Measurements from ENCODE around the gene TUBA4B. TPM values are rescaled to one million over a fixed set of nuclear protein-coding genes. Genes with fewer than 3 reads are reported as not detected.

The TUBA4B gene
- total RNA-seq, 1 donor from 2014 or later = not detected

DNA sequence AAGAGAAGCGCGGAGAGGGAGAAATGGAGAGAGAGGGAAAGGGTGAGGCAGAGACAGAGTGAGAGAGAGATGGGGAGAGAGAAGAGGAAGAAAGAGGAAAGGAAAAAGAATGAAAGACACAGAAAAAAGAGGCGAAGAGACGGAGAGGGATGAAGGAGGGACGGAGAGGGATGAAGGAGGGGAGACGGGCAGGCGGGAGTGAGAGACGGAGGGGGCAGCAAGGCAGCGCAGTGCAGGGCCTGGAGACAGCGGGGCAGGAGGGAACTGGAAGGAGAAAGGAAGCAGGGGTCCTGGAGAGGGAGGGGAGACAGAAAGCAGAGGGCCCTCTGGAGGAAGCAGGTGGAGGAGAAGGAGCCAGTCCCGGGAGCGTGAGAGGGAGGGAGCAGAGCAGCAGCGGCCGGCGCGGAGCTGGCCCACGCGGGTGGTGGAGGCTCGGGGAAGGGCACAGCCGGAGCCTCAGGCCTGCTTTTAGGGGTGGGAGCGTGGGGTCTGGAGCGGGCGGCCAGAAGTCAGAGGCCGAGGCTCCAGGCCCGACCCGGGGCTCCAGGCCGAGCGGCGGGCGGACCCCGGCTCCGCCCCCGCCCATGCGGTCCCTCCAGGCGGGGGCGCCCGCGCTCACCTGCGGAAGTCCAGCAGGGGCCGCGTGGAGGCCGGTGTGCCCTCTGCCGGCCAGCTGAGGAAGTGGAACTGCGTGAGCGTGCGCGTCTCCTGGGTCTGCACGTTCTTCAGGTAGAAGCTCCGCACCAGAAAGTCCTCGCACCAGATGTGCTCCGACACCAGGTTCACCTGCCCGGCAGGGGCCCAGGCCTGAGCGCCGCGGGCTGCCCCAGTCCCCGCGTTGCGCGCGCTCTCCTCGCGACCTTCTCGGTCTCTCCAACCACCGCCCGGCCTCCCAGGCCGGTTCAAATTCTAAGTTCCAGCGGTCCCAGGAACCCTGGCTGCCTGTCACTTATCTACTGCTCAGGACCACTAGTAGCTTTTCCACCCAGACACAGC is 41.6 kb downstream of the TUBA4B start:
- peak overlapping the region; percentile 65 for H3K27ac Mint-ChIP-seq (ENCODE audit: unreplicated experiment)
- TF ChIP-seq, protein P1, sequence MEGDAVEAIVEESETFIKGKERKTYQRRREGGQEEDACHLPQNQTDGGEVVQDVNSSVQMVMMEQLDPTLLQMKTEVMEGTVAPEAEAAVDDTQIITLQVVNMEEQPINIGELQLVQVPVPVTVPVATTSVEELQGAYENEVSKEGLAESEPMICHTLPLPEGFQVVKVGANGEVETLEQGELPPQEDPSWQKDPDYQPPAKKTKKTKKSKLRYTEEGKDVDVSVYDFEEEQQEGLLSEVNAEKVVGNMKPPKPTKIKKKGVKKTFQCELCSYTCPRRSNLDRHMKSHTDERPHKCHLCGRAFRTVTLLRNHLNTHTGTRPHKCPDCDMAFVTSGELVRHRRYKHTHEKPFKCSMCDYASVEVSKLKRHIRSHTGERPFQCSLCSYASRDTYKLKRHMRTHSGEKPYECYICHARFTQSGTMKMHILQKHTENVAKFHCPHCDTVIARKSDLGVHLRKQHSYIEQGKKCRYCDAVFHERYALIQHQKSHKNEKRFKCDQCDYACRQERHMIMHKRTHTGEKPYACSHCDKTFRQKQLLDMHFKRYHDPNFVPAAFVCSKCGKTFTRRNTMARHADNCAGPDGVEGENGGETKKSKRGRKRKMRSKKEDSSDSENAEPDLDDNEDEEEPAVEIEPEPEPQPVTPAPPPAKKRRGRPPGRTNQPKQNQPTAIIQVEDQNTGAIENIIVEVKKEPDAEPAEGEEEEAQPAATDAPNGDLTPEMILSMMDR (IDR thresholded peaks at IDR 0.05) = peak; percentile 100

GRCh38 chr2:219296142-219296541 is 43.1 kb downstream of the TUBA4B start:
- Mint-ChIP-seq H3K27me3 (ENCODE audit: unreplicated experiment) (peaks cover 17% of the 10 kb centered on the region), H3K9me3 (ENCODE audit: unreplicated experiment) (no peaks in the 10 kb centered on the region), H3K4me3 (ENCODE audit: unreplicated experiment) (no peak overlapping the region), H3K27ac (ENCODE audit: unreplicated experiment) (no peak overlapping the region), H3K36me3 (ENCODE audit: unreplicated experiment) (no peaks in the 10 kb centered on the region), H3K4me1 (ENCODE audit: unreplicated experiment) (peaks cover 11% of the 10 kb centered on the region)
- no peak for DNase-seq (ENCODE audit: extremely low spot score, unreplicated experiment)
- TF ChIP-seq, protein P1 (IDR thresholded peaks at IDR 0.05) = no peak

More for the DNA sequence above, 41.6 kb downstream of the TUBA4B start:
- H3K9me3 Mint-ChIP-seq (ENCODE audit: unreplicated experiment) = no peaks in the 10 kb centered on the region
- peaks cover 3% of the 10 kb centered on the region for H3K27me3 Mint-ChIP-seq (ENCODE audit: unreplicated experiment)
- DNase-seq (ENCODE audit: extremely low spot score, unreplicated experiment) = peak; percentile 94
- H3K4me3 Mint-ChIP-seq (ENCODE audit: unreplicated experiment) = peak overlapping the region; percentile 70
- H3K4me1 Mint-ChIP-seq (ENCODE audit: unreplicated experiment) = peaks cover 16% of the 10 kb centered on the region
- H3K36me3 Mint-ChIP-seq (ENCODE audit: unreplicated experiment) = no peaks in the 10 kb centered on the region

- DNase-seq (ENCODE audit: extremely low spot score, unreplicated experiment) = no peak
- H3K27ac Mint-ChIP-seq (ENCODE audit: unreplicated experiment) = no peak overlapping the region
- H3K36me3 Mint-ChIP-seq (ENCODE audit: unreplicated experiment) = no peaks in the 10 kb centered on the region
- peaks cover 11% of the 10 kb centered on the region for H3K4me1 Mint-ChIP-seq (ENCODE audit: unreplicated experiment)
- H3K9me3 Mint-ChIP-seq (ENCODE audit: unreplicated experiment) = no peaks in the 10 kb centered on the region
- H3K27me3 Mint-ChIP-seq (ENCODE audit: unreplicated experiment) = peaks cover 23% of the 10 kb centered on the region
- no peak overlapping the region for H3K4me3 Mint-ChIP-seq (ENCODE audit: unreplicated experiment)
- TF ChIP-seq, protein P1 (IDR thresholded peaks at IDR 0.05) = no peak
These were observed 43.8 kb downstream of the TUBA4B start for GRCh38 chr2:219296631-219297391.

DNA sequence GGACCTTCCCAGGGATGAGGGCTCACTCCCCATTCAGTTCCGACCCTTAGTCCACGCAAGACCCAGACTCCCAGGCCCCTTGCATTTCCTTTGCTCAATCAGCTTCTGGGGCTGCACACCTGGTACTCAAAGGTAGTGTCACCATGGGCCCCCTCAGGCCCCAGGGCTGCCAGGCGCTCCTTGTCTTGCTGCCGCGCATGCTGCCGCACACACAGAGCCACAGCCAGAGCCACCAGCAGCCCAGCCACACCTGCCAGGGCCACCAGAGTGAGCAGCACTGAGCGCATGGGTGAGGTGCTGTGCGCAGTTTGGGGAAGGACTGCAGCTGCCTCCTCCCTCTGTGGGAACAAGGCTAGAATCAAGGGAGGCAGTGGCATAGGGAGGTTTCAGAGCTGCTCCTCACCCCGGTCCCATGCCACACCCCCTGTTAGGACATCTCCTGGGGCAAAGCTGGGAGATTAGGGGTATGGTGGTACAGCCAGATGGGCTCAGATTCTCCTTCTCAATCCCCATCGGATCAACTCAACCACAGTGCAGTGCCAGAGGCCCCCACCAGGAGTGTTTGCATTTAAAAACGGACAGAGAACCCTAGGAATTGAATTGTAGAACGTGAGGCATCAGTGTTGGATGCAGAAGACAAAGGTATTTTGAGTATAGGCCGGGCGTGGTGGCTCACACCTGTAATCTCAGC is 44.9 kb downstream of the TUBA4B start:
- H3K4me3 Mint-ChIP-seq (ENCODE audit: unreplicated experiment) = no peak overlapping the region
- H3K27me3 Mint-ChIP-seq (ENCODE audit: unreplicated experiment) = peaks cover 34% of the 10 kb centered on the region
- no peak overlapping the region for H3K27ac Mint-ChIP-seq (ENCODE audit: unreplicated experiment)
- H3K4me1 Mint-ChIP-seq (ENCODE audit: unreplicated experiment) = peaks cover 11% of the 10 kb centered on the region
- no peaks in the 10 kb centered on the region for H3K36me3 Mint-ChIP-seq (ENCODE audit: unreplicated experiment)
- TF ChIP-seq, protein P1 (IDR thresholded peaks at IDR 0.05) = no peak
- DNase-seq (ENCODE audit: extremely low spot score, unreplicated experiment) = peak; percentile 48
- no peaks in the 10 kb centered on the region for H3K9me3 Mint-ChIP-seq (ENCODE audit: unreplicated experiment)
